HL-60 (cell line): ENCODE measurements around the gene ZNF648.

Source experiments
- DNase-seq, 2 experiments: peaks; one replicate each; pipeline ENCODE4 v3.0.0-alpha.2; 2010 to 2020; ENCODE audit warnings: low read depth in 1 of 2, low spot score in 1 of 2
- H3K27ac ChIP-seq: fragments of 250-450 bp; sonication (Bioruptor Pico); replicated peaks from 2 replicates; pipeline ENCODE4 v1.5.1; 2020; ENCODE audit warnings: mild to moderate bottlenecking, moderate library complexity
- H3K27me3 ChIP-seq: fragments of 250-450 bp; sonication (Bioruptor Pico); 2 replicates; pipeline ENCODE4 v1.5.1; 2021; ENCODE audit warnings: mild to moderate bottlenecking, moderate library complexity; ENCODE audit not compliant: insufficient read depth, poor library complexity, severe bottlenecking
- H3K4me3 ChIP-seq: replicated peaks from 2 replicates; pipeline ENCODE4 v1.5.1; 2011; ENCODE audit warnings: mild to moderate bottlenecking, control low read depth, low read length; ENCODE audit not compliant: insufficient read depth
- CTCF ChIP-seq: IDR thresholded peaks from one replicate; pipeline ENCODE4 v1.5.1; 2011; ENCODE audit warnings: low read length, control low read depth, inconsistent platforms; ENCODE audit not compliant: insufficient read depth
- GABPA ChIP-seq: IDR thresholded peaks from 2 replicates; pipeline ENCODE4 v1.6.1; 2012; ENCODE audit warnings: low read depth
- POLR2AphosphoS5 ChIP-seq: IDR thresholded peaks from 2 replicates; pipeline ENCODE4 v1.6.1; 2012; ENCODE audit warnings: low read depth
- SPI1 ChIP-seq: IDR thresholded peaks from 2 replicates; pipeline ENCODE4 v1.6.1; 2012; ENCODE audit warnings: low read depth, mild to moderate bottlenecking, borderline replicate concordance
- TF ChIP-seq, protein P1 (sequence below): IDR thresholded peaks from 2 replicates; pipeline ENCODE4 v1.6.1; 2012; ENCODE audit warnings: low read depth; ENCODE audit not compliant: insufficient replicate concordance

ZNF648 gene

GRCh38 chr1:182092336-182092735 is 30.8 kb upstream of the ZNF648 start:
- DNase-seq = no peak
- TF ChIP-seq SPI1 = no peak
- no peak for TF ChIP-seq CTCF
- TF ChIP-seq GABPA = no peak
- no peak for TF ChIP-seq POLR2AphosphoS5
- TF ChIP-seq, protein P1, sequence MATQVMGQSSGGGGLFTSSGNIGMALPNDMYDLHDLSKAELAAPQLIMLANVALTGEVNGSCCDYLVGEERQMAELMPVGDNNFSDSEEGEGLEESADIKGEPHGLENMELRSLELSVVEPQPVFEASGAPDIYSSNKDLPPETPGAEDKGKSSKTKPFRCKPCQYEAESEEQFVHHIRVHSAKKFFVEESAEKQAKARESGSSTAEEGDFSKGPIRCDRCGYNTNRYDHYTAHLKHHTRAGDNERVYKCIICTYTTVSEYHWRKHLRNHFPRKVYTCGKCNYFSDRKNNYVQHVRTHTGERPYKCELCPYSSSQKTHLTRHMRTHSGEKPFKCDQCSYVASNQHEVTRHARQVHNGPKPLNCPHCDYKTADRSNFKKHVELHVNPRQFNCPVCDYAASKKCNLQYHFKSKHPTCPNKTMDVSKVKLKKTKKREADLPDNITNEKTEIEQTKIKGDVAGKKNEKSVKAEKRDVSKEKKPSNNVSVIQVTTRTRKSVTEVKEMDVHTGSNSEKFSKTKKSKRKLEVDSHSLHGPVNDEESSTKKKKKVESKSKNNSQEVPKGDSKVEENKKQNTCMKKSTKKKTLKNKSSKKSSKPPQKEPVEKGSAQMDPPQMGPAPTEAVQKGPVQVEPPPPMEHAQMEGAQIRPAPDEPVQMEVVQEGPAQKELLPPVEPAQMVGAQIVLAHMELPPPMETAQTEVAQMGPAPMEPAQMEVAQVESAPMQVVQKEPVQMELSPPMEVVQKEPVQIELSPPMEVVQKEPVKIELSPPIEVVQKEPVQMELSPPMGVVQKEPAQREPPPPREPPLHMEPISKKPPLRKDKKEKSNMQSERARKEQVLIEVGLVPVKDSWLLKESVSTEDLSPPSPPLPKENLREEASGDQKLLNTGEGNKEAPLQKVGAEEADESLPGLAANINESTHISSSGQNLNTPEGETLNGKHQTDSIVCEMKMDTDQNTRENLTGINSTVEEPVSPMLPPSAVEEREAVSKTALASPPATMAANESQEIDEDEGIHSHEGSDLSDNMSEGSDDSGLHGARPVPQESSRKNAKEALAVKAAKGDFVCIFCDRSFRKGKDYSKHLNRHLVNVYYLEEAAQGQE = no peak
- Histone ChIP-seq H3K4me3 (no peak overlapping the region), H3K27me3 (no peaks in the 10 kb centered on the region), H3K27ac (no peak overlapping the region)

GRCh38 chr1:182091083-182091482 is 29.6 kb upstream of the ZNF648 start:
- H3K27ac ChIP-seq = no peak overlapping the region
- no peak for DNase-seq
- no peak overlapping the region for H3K4me3 ChIP-seq
- H3K27me3 ChIP-seq = no peaks in the 10 kb centered on the region
- TF ChIP-seq GABPA (no peak), POLR2AphosphoS5 (no peak), SPI1 (no peak), CTCF (no peak)
- TF ChIP-seq, protein P1 = no peak

DNA sequence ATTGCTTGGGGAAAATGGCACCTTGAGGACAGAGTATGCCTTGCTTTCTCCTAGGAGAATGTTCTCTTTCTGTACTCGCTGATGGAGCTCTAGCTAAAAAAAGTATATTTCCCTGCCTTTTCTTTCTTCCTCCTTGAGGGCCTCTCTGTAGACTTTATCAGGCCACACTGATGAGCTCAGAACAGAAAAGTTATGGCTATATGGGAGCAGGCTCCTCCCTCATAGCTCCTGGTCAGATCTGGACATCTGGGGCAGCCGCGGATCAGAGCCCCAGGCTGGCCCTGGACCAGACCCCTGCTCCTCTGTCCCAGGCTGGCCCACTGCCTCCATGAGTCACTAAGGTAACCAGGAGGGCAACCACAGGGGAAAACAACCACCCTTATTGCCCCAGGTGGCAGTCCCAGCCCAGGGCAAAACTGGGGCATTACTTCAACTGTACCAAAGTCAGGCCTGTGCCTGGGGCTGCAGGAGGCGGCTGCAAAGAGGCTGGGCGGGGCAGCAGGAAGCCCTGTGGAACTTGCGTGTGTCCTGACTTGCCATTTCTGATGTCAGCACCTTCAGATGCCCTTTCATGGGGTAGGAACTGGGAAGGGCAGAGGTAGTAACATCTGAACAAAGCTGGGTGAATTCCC is 26.3 kb upstream of the ZNF648 start:
- Histone ChIP-seq H3K4me3 (no peak overlapping the region), H3K27me3 (no peaks in the 10 kb centered on the region), H3K27ac (no peak overlapping the region)
- no peak for DNase-seq
- TF ChIP-seq, protein P1 = no peak
- TF ChIP-seq GABPA = no peak
- no peak for TF ChIP-seq POLR2AphosphoS5
- no peak for TF ChIP-seq SPI1
- TF ChIP-seq CTCF = no peak
